Measurements from ENCODE around the gene DTWD2.

- no peak for TF ChIP-seq EZH2 (optimal IDR thresholded peaks at IDR 0.05; ENCODE audit: low read depth, low read length)
- TF ChIP-seq, protein P1, sequence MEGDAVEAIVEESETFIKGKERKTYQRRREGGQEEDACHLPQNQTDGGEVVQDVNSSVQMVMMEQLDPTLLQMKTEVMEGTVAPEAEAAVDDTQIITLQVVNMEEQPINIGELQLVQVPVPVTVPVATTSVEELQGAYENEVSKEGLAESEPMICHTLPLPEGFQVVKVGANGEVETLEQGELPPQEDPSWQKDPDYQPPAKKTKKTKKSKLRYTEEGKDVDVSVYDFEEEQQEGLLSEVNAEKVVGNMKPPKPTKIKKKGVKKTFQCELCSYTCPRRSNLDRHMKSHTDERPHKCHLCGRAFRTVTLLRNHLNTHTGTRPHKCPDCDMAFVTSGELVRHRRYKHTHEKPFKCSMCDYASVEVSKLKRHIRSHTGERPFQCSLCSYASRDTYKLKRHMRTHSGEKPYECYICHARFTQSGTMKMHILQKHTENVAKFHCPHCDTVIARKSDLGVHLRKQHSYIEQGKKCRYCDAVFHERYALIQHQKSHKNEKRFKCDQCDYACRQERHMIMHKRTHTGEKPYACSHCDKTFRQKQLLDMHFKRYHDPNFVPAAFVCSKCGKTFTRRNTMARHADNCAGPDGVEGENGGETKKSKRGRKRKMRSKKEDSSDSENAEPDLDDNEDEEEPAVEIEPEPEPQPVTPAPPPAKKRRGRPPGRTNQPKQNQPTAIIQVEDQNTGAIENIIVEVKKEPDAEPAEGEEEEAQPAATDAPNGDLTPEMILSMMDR (IDR thresholded peaks at IDR 0.05; ENCODE audit: low read length): no peak
Observed at GRCh38 chr5:118984602-118985001, 3.7 kb downstream of the DTWD2 start.

All from MM.1S (cell line).